HepG2 (cell line): ENCODE results near the gene FXYD6. TPM values are rescaled to one million over a fixed set of nuclear protein-coding genes. Genes with fewer than 3 reads are reported as not detected.

Source experiments
- ATAC-seq: fragments of 200-7000 bp; cut with Tn5 transposase; 3 replicates; pipeline ENCODE4 v1.9.1; 2020; ENCODE audit warnings: mild to moderate bottlenecking, moderate library complexity
- BruUV-seq: library from RNA; stranded (reverse); fragments of 400-500 nt; replicated peaks from 2 replicates; lab custom pipeline; 2021; lab: Mats Ljungman, UMichigan
- CTCF ChIA-PET: fragments of 300-600 bp; formaldehyde crosslinking; extraction: SDS; loops from one replicate; lab custom pipeline; 2021; ENCODE audit warnings: low total read pairs, inconsistent platforms, low intra/inter-chr PET ratio; lab: Yijun Ruan, JAX
- POLR2A ChIA-PET: fragments of 350-600 bp; sonication (Branson Sonifier 250); formaldehyde crosslinking; loops from one replicate; lab custom pipeline; 2020; ENCODE audit warnings: antibody characterized with exemption, inconsistent platforms; lab: Yijun Ruan, JAX
- DNase-seq: peaks from one replicate; pipeline ENCODE4 v3.0.0-alpha.2; 2015; ENCODE audit warnings: low spot score
- FAIRE-seq: peaks from 3 replicates; lab custom pipeline; 2011; peaks lifted over from hg19 to GRCh38; lab: Jason Lieb, UNC
- H2AFZ ChIP-seq: one replicate; pipeline ENCODE4 v1.6.1; 2011; ENCODE audit warnings: low read length, inconsistent platforms
- H3K27ac ChIP-seq: fragments of 300-600 bp; 3 replicates; pipeline ENCODE4 v1.8.0; 2011; ENCODE audit warnings: mixed run types, mild to moderate bottlenecking, mixed read lengths, low read length, inconsistent platforms; ENCODE audit not compliant: insufficient read depth; ENCODE audit errors: extremely low read length
- H3K27me3 ChIP-seq, 2 experiments: fragments of 200-600 bp in 1 of 2; 2 replicates in 1 of 2; 3 replicates in 1 of 2; pipeline versions ENCODE4 v1.6.0 to v1.8.0; 2011; ENCODE audit warnings: low read length in 2 of 2, mild to moderate bottlenecking in 2 of 2, moderate library complexity in 2 of 2, inconsistent platforms in 1 of 2; ENCODE audit not compliant: insufficient read depth in 2 of 2, control insufficient read depth in 1 of 2
- H3K36me3 ChIP-seq, 2 experiments: fragments of 200-600 bp in 1 of 2; replicated peaks in 1 of 2; 2 replicates in 1 of 2; 3 replicates in 1 of 2; pipeline versions ENCODE4 v1.5.1 to v1.8.0; 2011; ENCODE audit warnings: low read length in 2 of 2, inconsistent platforms in 1 of 2; ENCODE audit not compliant: insufficient read depth in 2 of 2, control insufficient read depth in 1 of 2
- H3K4me1 ChIP-seq: 2 replicates; pipeline ENCODE4 v1.5.1; 2012; ENCODE audit warnings: low read length, inconsistent platforms; ENCODE audit not compliant: insufficient read depth
- H3K4me2 ChIP-seq: 2 replicates; pipeline ENCODE4 v1.6.0; 2011; ENCODE audit warnings: low read depth, low read length, inconsistent platforms
- H3K4me3 ChIP-seq, 3 experiments: fragments of 200-600 bp in 1 of 3; sonication (generic), shearing (Covaris generic) in 1 of 3; replicated peaks in 1 of 3; 2 replicates each; pipeline ENCODE4 v1.5.1; 2011 to 2016; ENCODE audit warnings: low read length in 3 of 3, inconsistent platforms in 2 of 3, low read depth in 2 of 3, mild to moderate bottlenecking in 2 of 3, control low read depth in 1 of 3, mixed read lengths in 1 of 3; ENCODE audit not compliant: insufficient read depth in 1 of 3
- H3K79me2 ChIP-seq: one replicate; pipeline ENCODE4 v1.6.1; 2011; ENCODE audit warnings: low read length, inconsistent platforms; ENCODE audit not compliant: insufficient read depth
- H3K9ac ChIP-seq: 2 replicates; pipeline ENCODE4 v1.6.0; 2011; ENCODE audit warnings: mild to moderate bottlenecking, low read depth, low read length, inconsistent platforms; ENCODE audit not compliant: insufficient read depth
- H3K9me3 ChIP-seq: 2 replicates; pipeline ENCODE4 v1.5.1; 2012; ENCODE audit warnings: mild to moderate bottlenecking, low read length
- H4K20me1 ChIP-seq: 2 replicates; pipeline ENCODE4 v1.6.0; 2011; ENCODE audit warnings: inconsistent platforms, mild to moderate bottlenecking, low read length, moderate library complexity; ENCODE audit not compliant: insufficient read depth
- ATF1 ChIP-seq: IDR thresholded peaks from 2 replicates; pipeline ENCODE4 v1.6.1; 2016; ENCODE audit warnings: mild to moderate bottlenecking, control low read depth
- CC2D1A ChIP-seq: sonication (generic); formaldehyde crosslinking; IDR thresholded peaks from 2 replicates; pipeline ENCODE4 v1.8.1; 2023; ENCODE audit warnings: mild to moderate bottlenecking, missing genetic modification reagents
- GABPB1 ChIP-seq: IDR thresholded peaks from 2 replicates; pipeline ENCODE4 v1.6.1; 2016; ENCODE audit warnings: mild to moderate bottlenecking, missing genetic modification reagents, moderate library complexity, missing compliant biosample characterization
- HDAC1 ChIP-seq: sonication (generic); formaldehyde crosslinking; IDR thresholded peaks from 2 replicates; pipeline ENCODE4 v1.5.1; 2020; ENCODE audit warnings: mild to moderate bottlenecking, missing genetic modification reagents
- HMG20A ChIP-seq: IDR thresholded peaks from 2 replicates; pipeline ENCODE4 v1.6.1; 2016; ENCODE audit warnings: borderline replicate concordance
- HOXA3 ChIP-seq: sonication (generic); formaldehyde crosslinking; IDR thresholded peaks from 2 replicates; pipeline ENCODE4 v1.5.0; 2020; ENCODE audit warnings: missing genetic modification reagents
- HOXA5 ChIP-seq: sonication (generic); formaldehyde crosslinking; IDR thresholded peaks from 2 replicates; pipeline ENCODE4 v1.4.0; 2020; ENCODE audit warnings: missing genetic modification reagents
- KLF13 ChIP-seq: sonication (generic); formaldehyde crosslinking; IDR thresholded peaks from 2 replicates; pipeline ENCODE4 v1.4.0; 2020; ENCODE audit warnings: mild to moderate bottlenecking, missing genetic modification reagents
- PHF20 ChIP-seq: sonication (generic); formaldehyde crosslinking; IDR thresholded peaks from 2 replicates; pipeline ENCODE4 v1.5.0; 2020; ENCODE audit warnings: mild to moderate bottlenecking, missing genetic modification reagents
- PRMT3 ChIP-seq: sonication (generic); formaldehyde crosslinking; IDR thresholded peaks from 2 replicates; pipeline ENCODE4 v1.8.1; 2022; ENCODE audit warnings: low read depth, mild to moderate bottlenecking, moderate library complexity, missing genetic modification reagents, borderline replicate concordance
- RARA ChIP-seq: IDR thresholded peaks from 2 replicates; pipeline ENCODE4 v1.6.1; 2016; ENCODE audit warnings: missing genetic modification reagents, missing compliant biosample characterization
- SETDB1 ChIP-seq: sonication (generic); formaldehyde crosslinking; IDR thresholded peaks from 2 replicates; pipeline ENCODE4 v1.5.1; 2020; ENCODE audit warnings: missing genetic modification reagents, mild to moderate bottlenecking, borderline replicate concordance
- TARDBP ChIP-seq: sonication (generic); formaldehyde crosslinking; IDR thresholded peaks from 2 replicates; pipeline ENCODE4 v1.8.0; 2022; ENCODE audit warnings: mild to moderate bottlenecking, missing genetic modification reagents
- ZEB1 ChIP-seq: IDR thresholded peaks from 2 replicates; pipeline ENCODE4 v1.6.1; 2012; ENCODE audit warnings: mild to moderate bottlenecking, low read depth, inconsistent platforms; ENCODE audit not compliant: insufficient replicate concordance
- ZFP82 ChIP-seq: sonication (generic); formaldehyde crosslinking; IDR thresholded peaks from 2 replicates; pipeline ENCODE4 v1.5.1; 2020; ENCODE audit warnings: mild to moderate bottlenecking, missing genetic modification reagents, borderline replicate concordance
- ZNF296 ChIP-seq: sonication (generic); formaldehyde crosslinking; conservative IDR thresholded peaks from 2 replicates; pipeline ENCODE4 v1.5.0; 2020; ENCODE audit warnings: mild to moderate bottlenecking, missing genetic modification reagents
- ZNF33A ChIP-seq: sonication (generic); formaldehyde crosslinking; IDR thresholded peaks from 2 replicates; pipeline ENCODE4 v1.5.1; 2020; ENCODE audit warnings: missing genetic modification reagents, mild to moderate bottlenecking, moderate library complexity, borderline replicate concordance
- ZNF432 ChIP-seq: sonication (generic); formaldehyde crosslinking; IDR thresholded peaks from 2 replicates; pipeline ENCODE4 v1.5.0; 2020; ENCODE audit warnings: missing genetic modification reagents, mild to moderate bottlenecking, borderline replicate concordance
- ZNF510 ChIP-seq: sonication (generic); formaldehyde crosslinking; IDR thresholded peaks from 2 replicates; pipeline ENCODE4 v1.4.0; 2020; ENCODE audit warnings: low read depth, mild to moderate bottlenecking, missing genetic modification reagents
- ZNF749 ChIP-seq: sonication (generic); formaldehyde crosslinking; IDR thresholded peaks from 2 replicates; pipeline ENCODE4 v1.8.0; 2022; ENCODE audit warnings: mild to moderate bottlenecking, missing genetic modification reagents, moderate library complexity, borderline replicate concordance
- ZNF775 ChIP-seq: sonication (generic); formaldehyde crosslinking; IDR thresholded peaks from 2 replicates; pipeline ENCODE4 v1.4.0; 2020; ENCODE audit warnings: missing genetic modification reagents, mild to moderate bottlenecking, moderate library complexity, borderline replicate concordance
- WGBS: methylation state at CpG from one replicate; pipeline ENCODE4 v1.1.6; 2017; ENCODE audit warnings: low lambda C conversion rate; 5-methylcytosine and 5-hydroxymethylcytosine counted together
- in situ Hi-C: cut with HindIII; loops from 2 replicates; pipeline ENCODE4 v1.10.0; 2017; ENCODE audit warnings: low pct_unique_long_range_greater_than_20kb; ENCODE audit not compliant: extremely low pct_ligation_motif_present
- intact Hi-C: fragments of 100-400 bp; cut with micrococcal nuclease; formaldehyde crosslinking; loops from one replicate; pipeline ENCODE4 v1.10.0; 2022; ENCODE audit not compliant: unreplicated experiment
- polyA plus RNA-seq, 8 experiments: library from polyadenylated mRNA; depleted of rRNA in 3 of 8; stranded (reverse) in 7 of 8; unstranded in 1 of 8; fragments of >200 nt; fragmentation: Illumina TruSeq in 4 of 8; extraction: Trizol in 4 of 8; gene quantifications; 2 replicates each; pipeline versions ENCODE4 v1.2.1 to v1.2.3, GENCODE V29; 2011 to 2016; ENCODE audit warnings: low read depth in 4 of 8, missing spikeins in 1 of 8, mixed read lengths in 1 of 8; ENCODE audit not compliant: insufficient read depth in 1 of 8
- total RNA-seq, 5 experiments: library from RNA; depleted of rRNA; stranded (reverse); fragments of >200 nt; fragmentation: Illumina TruSeq; extraction: Trizol; gene quantifications; 2 replicates each; pipeline ENCODE4 v1.2.3, GENCODE V29; 2016; ENCODE audit warnings: low read depth in 1 of 5

Gene FXYD6
- total and polyA plus RNA-seq, 2 of the 13 experiments (the other 11 are each of a cell fraction or from before 2014, with no cell fraction given), result not detected

GRCh38 chr11:117882311-117882905 lies 6.0 kb upstream of the FXYD6 start:
- no peak overlapping the region for H3K4me2 ChIP-seq
- in situ Hi-C loops (no loop called here), intact Hi-C loops (no loop called here)
- ChIA-PET POLR2A (no interaction called here), CTCF (no interaction called here)
- FAIRE-seq (no peak), DNase-seq (no peak), ATAC-seq (no peak)
- no TSS peak for BruUV-seq
- TF ChIP-seq ATF1 (CRISPR knock-in tag) (no peak), ZNF775 (CRISPR knock-in tag) (no peak), ZNF749 (CRISPR knock-in tag) (no peak), TARDBP (CRISPR knock-in tag) (no peak), CC2D1A (CRISPR knock-in tag) (no peak), SETDB1 (no peak), ZNF432 (CRISPR knock-in tag) (no peak), HOXA3 (CRISPR knock-in tag) (no peak)
- no peaks in the 10 kb centered on the region for H3K9me3 ChIP-seq
- no peak overlapping the region for H3K27ac ChIP-seq
- H3K79me2 ChIP-seq, result no peaks in the 10 kb centered on the region
- no peak overlapping the region for H3K9ac ChIP-seq
- no peak overlapping the region for H2AFZ ChIP-seq
- no peaks in the 10 kb centered on the region for H4K20me1 ChIP-seq
- peaks cover 2 to 82% of the 10 kb centered on the region in 2 experiments; a peak in 4 of 5 replicates for H3K27me3 ChIP-seq
- peaks cover 9% of the 10 kb centered on the region for H3K4me1 ChIP-seq
- whole genome bisulfite sequencing, result 1% methylated on average over 11 of the region's 11 CpGs
- no peaks in the 10 kb centered on the region for H3K36me3 ChIP-seq
- no peak overlapping the region for H3K4me3 ChIP-seq

GRCh38 chr11:117881217-117881616 lies 4.8 kb upstream of the FXYD6 start:
- Histone ChIP-seq H4K20me1 (no peaks in the 10 kb centered on the region), H3K4me3 (no peak overlapping the region), H3K4me2 (no peak overlapping the region), H3K36me3 (no peaks in the 10 kb centered on the region), H3K9me3 (no peaks in the 10 kb centered on the region), H3K4me1 (peaks cover 8% of the 10 kb centered on the region), H3K27ac (no peak overlapping the region), H3K79me2 (no peaks in the 10 kb centered on the region), H3K27me3 (peaks cover 3 to 84% of the 10 kb centered on the region in 2 experiments; a peak in 4 of 5 replicates), H2AFZ (no peak overlapping the region)
- ChIA-PET CTCF (no interaction called here), POLR2A (no interaction called here)
- BruUV-seq, result no TSS peak
- intact Hi-C loops (no loop called here), in situ Hi-C loops (no loop called here)
- FAIRE-seq (no peak), DNase-seq (no peak), ATAC-seq (no peak)
- 38% methylated on average over 4 of the region's 5 CpGs for WGBS
- TF ChIP-seq RARA (CRISPR knock-in tag), result no peak
- no peak for TF ChIP-seq ZNF296 (CRISPR knock-in tag)
- TF ChIP-seq ZNF33A (CRISPR knock-in tag), result no peak
- no peak for TF ChIP-seq ZFP82
- no peak for TF ChIP-seq ZEB1
- no peak for TF ChIP-seq HOXA5 (CRISPR knock-in tag)
- TF ChIP-seq HMG20A (CRISPR knock-in tag), result no peak
- TF ChIP-seq KLF13, result no peak
- TF ChIP-seq ATF1 (CRISPR knock-in tag), result no peak
- TF ChIP-seq PHF20 (CRISPR knock-in tag), result no peak
- no peak for TF ChIP-seq ZNF510 (CRISPR knock-in tag)
- TF ChIP-seq HDAC1 (CRISPR knock-in tag), result no peak
- TF ChIP-seq GABPB1, result no peak
- TF ChIP-seq PRMT3 (CRISPR knock-in tag), result no peak
- TF ChIP-seq, all 625 proteins: peak for 0
- H3K9ac ChIP-seq, result no peak overlapping the region
